Peyer's patch (tissue), 4 donors: ENCODE measurements around the gene ZFHX3. TPM values are rescaled to one million over a fixed set of nuclear protein-coding genes. Genes with fewer than 3 reads are reported as not detected.

ENCODE experiments used
- DNase-seq, 3 donors: peaks; one replicate each; pipeline ENCODE4 v3.0.0-alpha.2; 2017 to 2019
- H3K27ac ChIP-seq, 4 donors: fragments of 200-600 bp; sonication (generic); one replicate each; pipeline ENCODE4 v1.5.1; 2016 to 2019
- H3K27me3 ChIP-seq, 2 donors: fragments of 200-600 bp; sonication (generic); one replicate each; pipeline ENCODE4 v1.5.1; 2019
- H3K36me3 ChIP-seq, 3 donors: fragments of 200-600 bp; sonication (generic); one replicate each; pipeline ENCODE4 v1.5.1; 2016 to 2019
- H3K4me1 ChIP-seq, 4 donors: fragments of 200-600 bp; sonication (generic); one replicate each; pipeline ENCODE4 v1.5.1; 2016 to 2019
- H3K4me3 ChIP-seq, 4 donors: fragments of 200-600 bp; sonication (generic); 1 replicate in 3 of 4; 2 replicates in 1 of 4; pipeline ENCODE4 v1.5.1; 2016 to 2019; ENCODE audit warnings: mild to moderate bottlenecking in 1 of 4
- H3K9me3 ChIP-seq, 4 donors: fragments of 200-600 bp; sonication (generic); one replicate each; pipeline ENCODE4 v1.5.1; 2016 to 2019; ENCODE audit warnings: mild to moderate bottlenecking in 1 of 4
- POLR2A ChIP-seq, 2 donors: fragments of 450-650 bp; IDR thresholded peaks; one replicate each; pipeline ENCODE4 v1.5.1; 2017; ENCODE audit warnings: antibody characterized with exemption in 2 of 2, mild to moderate bottlenecking in 2 of 2, moderate library complexity in 2 of 2
- total RNA-seq, 4 donors: library from RNA; depleted of rRNA; stranded (reverse); fragments of >200 nt; gene quantifications; one replicate each; pipeline ENCODE4 v1.1.0, GENCODE V29; 2016
- TF ChIP-seq, protein P1 (sequence below), 6 experiments: fragments of 450-650 bp in 4 of 6; fragments of 200-600 bp in 2 of 6; sonication (generic) in 1 of 6; IDR thresholded peaks; one replicate each; pipeline ENCODE4 v1.5.1; 2017 to 2019; ENCODE audit warnings: antibody characterized with exemption in 6 of 6, mild to moderate bottlenecking in 3 of 6, moderate library complexity in 1 of 6

The ZFHX3 gene
- total RNA-seq, 4 donors from 2014 or later = 6.3 to 39.6 (median 14.6) TPM

DNA sequence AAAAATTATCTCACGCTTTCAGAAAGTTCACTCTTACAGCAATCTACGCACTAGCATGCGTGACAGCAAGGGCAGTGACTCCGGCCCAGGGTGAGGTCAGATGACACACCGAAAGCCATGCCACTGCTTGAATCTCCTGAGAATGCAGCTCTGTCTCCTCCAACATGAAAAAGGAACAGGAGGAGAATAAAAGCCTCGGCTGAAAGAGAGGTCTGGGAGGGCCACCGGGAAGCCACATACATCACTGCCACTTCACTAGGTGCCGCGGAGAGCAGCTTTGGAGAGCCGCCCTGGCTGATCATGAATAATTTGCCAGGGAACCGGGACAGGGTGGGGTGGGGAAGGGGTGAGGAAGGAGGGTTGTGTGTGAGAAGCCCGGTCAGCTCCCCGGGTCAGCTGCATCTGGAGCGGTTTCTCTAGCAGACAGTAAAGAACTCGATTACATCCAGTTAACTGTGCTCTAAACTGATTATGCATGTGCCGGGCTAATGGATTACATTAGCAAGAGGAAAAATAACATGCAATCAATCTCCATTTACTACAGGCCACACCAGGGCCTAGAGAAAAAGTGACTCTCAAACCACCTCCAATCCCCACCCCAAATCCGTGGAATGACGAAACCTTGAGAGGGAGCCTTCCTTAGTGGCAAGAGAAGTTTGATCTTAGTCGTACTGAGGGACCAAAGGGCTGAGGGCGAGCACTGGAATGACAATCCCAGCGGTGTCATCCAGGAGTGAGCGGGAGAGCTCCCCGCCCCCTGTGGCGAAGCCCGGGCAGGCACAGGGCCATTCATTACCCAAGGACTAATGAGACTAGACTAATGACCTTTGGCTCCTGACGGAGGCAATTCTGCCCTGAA, 100.3 kb downstream of the ZFHX3 start:
- no peaks in the 10 kb centered on the region for H3K27me3 ChIP-seq
- no peak overlapping the region for H3K4me3 ChIP-seq
- H3K4me1 ChIP-seq = peaks cover 0 to 25% (median 0%) of the 10 kb centered on the region in 4 donors
- H3K27ac ChIP-seq = peak overlapping the region in 3 of 4 donors; percentile 10 to 71 (median 35)
- TF ChIP-seq, protein P1, sequence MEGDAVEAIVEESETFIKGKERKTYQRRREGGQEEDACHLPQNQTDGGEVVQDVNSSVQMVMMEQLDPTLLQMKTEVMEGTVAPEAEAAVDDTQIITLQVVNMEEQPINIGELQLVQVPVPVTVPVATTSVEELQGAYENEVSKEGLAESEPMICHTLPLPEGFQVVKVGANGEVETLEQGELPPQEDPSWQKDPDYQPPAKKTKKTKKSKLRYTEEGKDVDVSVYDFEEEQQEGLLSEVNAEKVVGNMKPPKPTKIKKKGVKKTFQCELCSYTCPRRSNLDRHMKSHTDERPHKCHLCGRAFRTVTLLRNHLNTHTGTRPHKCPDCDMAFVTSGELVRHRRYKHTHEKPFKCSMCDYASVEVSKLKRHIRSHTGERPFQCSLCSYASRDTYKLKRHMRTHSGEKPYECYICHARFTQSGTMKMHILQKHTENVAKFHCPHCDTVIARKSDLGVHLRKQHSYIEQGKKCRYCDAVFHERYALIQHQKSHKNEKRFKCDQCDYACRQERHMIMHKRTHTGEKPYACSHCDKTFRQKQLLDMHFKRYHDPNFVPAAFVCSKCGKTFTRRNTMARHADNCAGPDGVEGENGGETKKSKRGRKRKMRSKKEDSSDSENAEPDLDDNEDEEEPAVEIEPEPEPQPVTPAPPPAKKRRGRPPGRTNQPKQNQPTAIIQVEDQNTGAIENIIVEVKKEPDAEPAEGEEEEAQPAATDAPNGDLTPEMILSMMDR (IDR thresholded peaks at IDR 0.05) = peak in 3 of 6 experiments; percentile 17 to 42 (median 35)
- no peak for TF ChIP-seq POLR2A (IDR thresholded peaks at IDR 0.05)
- no peaks in the 10 kb centered on the region for H3K9me3 ChIP-seq
- H3K36me3 ChIP-seq = peaks cover 0 to 5% (median 0%) of the 10 kb centered on the region in 3 donors
- peak in 2 of 3 donors; percentile 77 to 78 for DNase-seq

GRCh38 chr16:72946474-72947194, 101.3 kb downstream of the ZFHX3 start:
- Histone ChIP-seq H3K27ac (peak overlapping the region in 1 of 4 donors; percentile 35), H3K4me1 (peaks cover 0 to 25% (median 0%) of the 10 kb centered on the region in 4 donors)
- DNase-seq = peak in 2 of 3 donors; percentile 57 to 62

DNA sequence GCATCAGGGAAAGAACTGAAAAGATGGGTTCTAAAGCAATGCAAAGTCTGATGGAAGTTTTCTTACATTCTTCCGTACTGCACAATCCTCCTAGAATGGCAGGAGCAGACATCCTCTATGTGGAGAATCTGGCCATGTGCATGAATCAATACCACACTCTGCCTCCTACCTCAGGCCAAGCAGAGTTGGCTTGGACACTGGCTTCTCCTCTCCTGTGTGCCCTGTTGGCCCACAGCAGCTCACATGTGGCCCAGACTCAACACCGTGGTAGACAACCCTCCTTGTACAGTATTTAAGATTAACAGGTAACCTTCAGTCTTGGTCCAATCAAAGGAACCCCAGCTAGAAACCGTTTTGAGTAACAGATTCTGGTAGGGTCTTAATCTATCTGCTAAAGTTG, 101.9 kb downstream of the ZFHX3 start:
- no peak overlapping the region for H3K4me3 ChIP-seq
- H3K4me1 ChIP-seq = peaks cover 0 to 25% (median 0%) of the 10 kb centered on the region in 4 donors
- no peaks in the 10 kb centered on the region for H3K27me3 ChIP-seq
- no peaks in the 10 kb centered on the region for H3K9me3 ChIP-seq
- H3K27ac ChIP-seq = no peak overlapping the region
- TF ChIP-seq POLR2A (IDR thresholded peaks at IDR 0.05) = no peak
- TF ChIP-seq, protein P1 (IDR thresholded peaks at IDR 0.05) = no peak
- no peak for DNase-seq
- peaks cover 0 to 5% (median 0%) of the 10 kb centered on the region in 3 donors for H3K36me3 ChIP-seq

More at GRCh38 chr16:72946474-72947194, 101.3 kb downstream of the ZFHX3 start:
- peaks cover 0 to 5% (median 0%) of the 10 kb centered on the region in 3 donors for H3K36me3 ChIP-seq
- H3K9me3 ChIP-seq = no peaks in the 10 kb centered on the region
- no peaks in the 10 kb centered on the region for H3K27me3 ChIP-seq
- no peak for TF ChIP-seq POLR2A (IDR thresholded peaks at IDR 0.05)
- TF ChIP-seq, protein P1 (IDR thresholded peaks at IDR 0.05) = no peak
- no peak overlapping the region for H3K4me3 ChIP-seq

DNA sequence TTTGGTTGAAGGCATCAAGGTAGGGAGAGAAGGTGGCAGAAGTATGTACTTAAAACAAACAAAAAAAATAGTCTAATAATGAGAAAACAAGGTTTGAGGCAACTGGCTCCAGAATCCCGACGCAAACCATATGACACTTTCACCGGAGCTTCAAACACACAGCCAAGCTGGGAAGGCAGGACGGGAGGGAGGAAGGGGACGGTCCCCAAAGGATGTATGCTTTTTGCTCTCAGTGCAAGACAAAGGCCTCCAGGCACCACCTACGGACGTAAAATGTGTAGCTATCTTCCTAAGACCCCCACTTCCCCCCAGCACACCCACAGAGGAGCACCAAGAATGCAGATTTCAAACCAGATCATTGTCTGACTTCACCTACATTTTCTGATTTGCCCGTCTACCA, 102.3 kb downstream of the ZFHX3 start:
- no peak overlapping the region for H3K4me3 ChIP-seq
- no peak for DNase-seq
- no peaks in the 10 kb centered on the region for H3K9me3 ChIP-seq
- peaks cover 0 to 5% (median 0%) of the 10 kb centered on the region in 3 donors for H3K36me3 ChIP-seq
- H3K27ac ChIP-seq = no peak overlapping the region
- peaks cover 0 to 25% (median 0%) of the 10 kb centered on the region in 4 donors for H3K4me1 ChIP-seq
- H3K27me3 ChIP-seq = no peaks in the 10 kb centered on the region
- no peak for TF ChIP-seq POLR2A (IDR thresholded peaks at IDR 0.05)
- TF ChIP-seq, protein P1 (IDR thresholded peaks at IDR 0.05) = no peak

GRCh38 chr16:72944757-72945485, 103.0 kb downstream of the ZFHX3 start:
- Histone ChIP-seq H3K9me3 (no peaks in the 10 kb centered on the region), H3K4me1 (peaks cover 0 to 26% (median 0%) of the 10 kb centered on the region in 4 donors), H3K4me3 (no peak overlapping the region), H3K27ac (no peak overlapping the region), H3K36me3 (peaks cover 0 to under 1% (median 0%) of the 10 kb centered on the region in 3 donors), H3K27me3 (no peaks in the 10 kb centered on the region)
- TF ChIP-seq, protein P1 (IDR thresholded peaks at IDR 0.05) = no peak
- no peak for TF ChIP-seq POLR2A (IDR thresholded peaks at IDR 0.05)
- DNase-seq = no peak
